ENCODE data around the gene POLR2F.

DNA sequence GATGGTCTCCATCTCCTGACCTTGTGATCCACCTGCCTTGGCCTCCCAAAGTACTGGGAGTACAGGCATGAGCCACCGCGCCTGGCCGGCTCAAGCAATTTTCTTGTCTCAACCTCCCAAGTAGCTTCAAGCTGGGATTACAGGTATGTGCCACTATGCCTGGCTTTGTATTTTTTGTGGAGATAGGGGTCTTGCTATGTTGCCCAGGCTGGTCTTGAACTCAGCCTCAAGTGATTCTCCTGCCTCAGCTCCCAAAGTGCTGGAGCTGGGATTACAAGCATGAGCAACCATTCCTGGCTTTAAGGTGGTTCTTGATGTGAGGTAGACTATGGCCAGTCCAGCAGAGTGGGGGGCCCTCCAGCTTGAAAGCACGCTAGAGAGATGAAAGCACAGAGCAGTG lies 7.6 kb downstream of the POLR2F start:
- TF ChIP-seq, protein P1, sequence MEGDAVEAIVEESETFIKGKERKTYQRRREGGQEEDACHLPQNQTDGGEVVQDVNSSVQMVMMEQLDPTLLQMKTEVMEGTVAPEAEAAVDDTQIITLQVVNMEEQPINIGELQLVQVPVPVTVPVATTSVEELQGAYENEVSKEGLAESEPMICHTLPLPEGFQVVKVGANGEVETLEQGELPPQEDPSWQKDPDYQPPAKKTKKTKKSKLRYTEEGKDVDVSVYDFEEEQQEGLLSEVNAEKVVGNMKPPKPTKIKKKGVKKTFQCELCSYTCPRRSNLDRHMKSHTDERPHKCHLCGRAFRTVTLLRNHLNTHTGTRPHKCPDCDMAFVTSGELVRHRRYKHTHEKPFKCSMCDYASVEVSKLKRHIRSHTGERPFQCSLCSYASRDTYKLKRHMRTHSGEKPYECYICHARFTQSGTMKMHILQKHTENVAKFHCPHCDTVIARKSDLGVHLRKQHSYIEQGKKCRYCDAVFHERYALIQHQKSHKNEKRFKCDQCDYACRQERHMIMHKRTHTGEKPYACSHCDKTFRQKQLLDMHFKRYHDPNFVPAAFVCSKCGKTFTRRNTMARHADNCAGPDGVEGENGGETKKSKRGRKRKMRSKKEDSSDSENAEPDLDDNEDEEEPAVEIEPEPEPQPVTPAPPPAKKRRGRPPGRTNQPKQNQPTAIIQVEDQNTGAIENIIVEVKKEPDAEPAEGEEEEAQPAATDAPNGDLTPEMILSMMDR (IDR thresholded peaks at IDR 0.05), result no peak
- TF ChIP-seq POLR2A (IDR thresholded peaks at IDR 0.05), result no peak
